OCI-LY3 (cell line): ENCODE measurements around the gene THTPA.
A peak's percentile ranks its signal among the peaks of the same experiment; 100 is the strongest.

Experiments used
- H2AFZ ChIP-seq: fragments of 200-600, 300-600 bp; shearing (Covaris generic); 2 replicates; pipeline ENCODE4 v1.6.0; 2014; ENCODE audit warnings: antibody characterized with exemption, low read depth, low read length
- H3K27ac ChIP-seq: fragments of 200-600, 300-600 bp; sonication (generic); 2 replicates; pipeline ENCODE4 v1.5.1; 2014; ENCODE audit warnings: mild to moderate bottlenecking, low read length, moderate library complexity, mixed read lengths
- H3K27me3 ChIP-seq: fragments of 200-600, 300-600 bp; sonication (generic); 2 replicates; pipeline ENCODE4 v1.6.1; 2014; ENCODE audit warnings: low read depth, low read length, mixed read lengths
- H3K36me3 ChIP-seq: fragments of 200-600, 300-600 bp; sonication (generic); replicated peaks from 2 replicates; pipeline ENCODE3; 2014; ENCODE audit warnings: low read depth, low read length, mixed read lengths
- H3K4me1 ChIP-seq: fragments of 300-600, 200-600 bp; sonication (generic); 2 replicates; pipeline ENCODE4 v1.6.1; 2014; ENCODE audit warnings: low read length, mixed read lengths
- H3K4me2 ChIP-seq: fragments of 200-600, 300-600 bp; sonication (generic); 2 replicates; pipeline ENCODE4 v1.6.1; 2014; ENCODE audit warnings: low read length, mixed read lengths
- H3K4me3 ChIP-seq: fragments of 300-600, 200-600 bp; sonication (generic); 2 replicates; pipeline ENCODE4 v1.5.1; 2014; ENCODE audit warnings: antibody characterized with exemption, mild to moderate bottlenecking, low read length, moderate library complexity
- H3K79me2 ChIP-seq: fragments of 300-600, 200-600 bp; shearing (Covaris generic); 2 replicates; pipeline ENCODE4 v1.6.1; 2014; ENCODE audit warnings: mild to moderate bottlenecking, low read length, mixed read lengths
- H3K9ac ChIP-seq: fragments of 300-600, 200-600 bp; shearing (Covaris generic); 2 replicates; pipeline ENCODE4 v1.6.0; 2014; ENCODE audit warnings: mild to moderate bottlenecking, low read length, moderate library complexity
- H3K9me3 ChIP-seq: fragments of 200-600, 300-600 bp; shearing (Covaris generic); 2 replicates; pipeline ENCODE4 v1.6.1; 2014; ENCODE audit warnings: low read length, mixed read lengths; ENCODE audit not compliant: insufficient read depth
- H4K20me1 ChIP-seq: fragments of 200-600, 300-600 bp; sonication (generic); 2 replicates; pipeline ENCODE4 v1.6.1; 2016; ENCODE audit warnings: low read length, mixed read lengths; ENCODE audit not compliant: insufficient read depth
- CTCF ChIP-seq: fragments of 200-600, 300-600 bp; sonication (generic); IDR thresholded peaks from 2 replicates; pipeline ENCODE4 v1.5.1; 2014; ENCODE audit warnings: antibody characterized with exemption, low read length, low read depth
- EZH2phosphoT487 ChIP-seq: fragments of 200-600 bp; shearing (Covaris generic); IDR thresholded peaks from 2 replicates; pipeline ENCODE4 v1.6.1; 2018; ENCODE audit warnings: antibody characterized with exemption, mixed run types, low read depth

The THTPA gene

GRCh38 chr14:23551266-23552028 lies 4.6 kb upstream of the THTPA start, which contains the start of gene ZFHX2:
Gene ZFHX2, minus strand, starts transcription at chr14:23551765. Its CDS starts 16,440 bp downstream, at chr14:23535325.
- Histone ChIP-seq H3K36me3 (no peaks in the 10 kb centered on the region), H2AFZ (peak within 1 kb of the TSS; percentile 87; the same call in 1 of the 2 replicates), H3K27ac (peak within 1 kb of the TSS; percentile 33), H4K20me1 (no peaks in the 10 kb centered on the region), H3K9me3 (no peaks in the 10 kb centered on the region), H3K27me3 (no peaks in the 10 kb centered on the region), H3K9ac (peak within 1 kb of the TSS; percentile 85), H3K4me3 (peak within 1 kb of the TSS; percentile 96), H3K4me2 (peak within 1 kb of the TSS; percentile 88), H3K4me1 (peaks cover 15% of the 10 kb centered on the region), H3K79me2 (peaks cover 15% of the 10 kb centered on the region)
- TF ChIP-seq CTCF = no peak
- TF ChIP-seq EZH2phosphoT487 = no peak

- TF ChIP-seq CTCF (no peak), EZH2phosphoT487 (no peak)
- Histone ChIP-seq H3K4me2 (peak overlapping the region; percentile 99), H3K4me1 (peaks cover 24% of the 10 kb centered on the region), H3K27ac (no peak overlapping the region), H4K20me1 (no peaks in the 10 kb centered on the region), H3K9ac (peak overlapping the region; percentile 91), H3K79me2 (peaks cover 35% of the 10 kb centered on the region), H3K36me3 (peaks cover 22% of the 10 kb centered on the region), H3K27me3 (no peaks in the 10 kb centered on the region), H3K9me3 (no peaks in the 10 kb centered on the region), H3K4me3 (peak overlapping the region; percentile 97), H2AFZ (peak overlapping the region; percentile 70)
These were observed 564 bp upstream of the THTPA start for GRCh38 chr14:23555533-23555881.

GRCh38 chr14:23556700-23557440 lies 799 bp downstream of the THTPA start:
- Histone ChIP-seq H3K79me2 (peaks cover 29% of the 10 kb centered on the region), H3K9me3 (no peaks in the 10 kb centered on the region), H3K4me1 (peaks cover 19% of the 10 kb centered on the region), H3K4me3 (peak overlapping the region; percentile 97), H2AFZ (peak overlapping the region; percentile 70; the same call in 1 of the 2 replicates), H3K36me3 (peaks cover 32% of the 10 kb centered on the region), H3K9ac (peak overlapping the region; percentile 91), H4K20me1 (no peaks in the 10 kb centered on the region), H3K4me2 (peak overlapping the region; percentile 99), H3K27ac (peak overlapping the region; percentile 67), H3K27me3 (no peaks in the 10 kb centered on the region)
- TF ChIP-seq CTCF (no peak), EZH2phosphoT487 (no peak)

- H3K36me3 ChIP-seq = peaks cover 37% of the 10 kb centered on the region
- H3K9me3 ChIP-seq = no peaks in the 10 kb centered on the region
- H3K4me3 ChIP-seq = peak overlapping the region; percentile 97
- TF ChIP-seq CTCF (no peak), EZH2phosphoT487 (no peak)
- H2AFZ ChIP-seq = no peak overlapping the region
- H3K27ac ChIP-seq = peak overlapping the region; percentile 67
- peak overlapping the region; percentile 99 for H3K4me2 ChIP-seq
- H4K20me1 ChIP-seq = no peaks in the 10 kb centered on the region
- peak overlapping the region; percentile 91 for H3K9ac ChIP-seq
- H3K27me3 ChIP-seq = no peaks in the 10 kb centered on the region
- peaks cover 17% of the 10 kb centered on the region for H3K4me1 ChIP-seq
- peaks cover 29% of the 10 kb centered on the region for H3K79me2 ChIP-seq
These were observed 1.4 kb downstream of the THTPA start for GRCh38 chr14:23557521-23557920.
